Activated CD4-positive, alpha-beta T cell treated with anti-CD3 and anti-CD28 coated beads, Interleukin-2, amount 50 U/mL, for 1 hour (primary cell): ENCODE data around the gene DIS3L2.
"Not testable (repeated sequence)": the region's sequence is repeated elsewhere in the genome, so short reads cannot be mapped to it uniquely, and the experiment has no call there.

Experiments used
- DNase-seq: peaks from one replicate; pipeline ENCODE4 v3.0.0-alpha.2; 2020

DIS3L2 gene

GRCh38 chr2:232326274-232327104 is 365.0 kb downstream of the DIS3L2 start:
- not testable (repeated sequence) for DNase-seq

GRCh38 chr2:232327105-232328031 is 365.9 kb downstream of the DIS3L2 start:
- peak; percentile 84 for DNase-seq

DNA sequence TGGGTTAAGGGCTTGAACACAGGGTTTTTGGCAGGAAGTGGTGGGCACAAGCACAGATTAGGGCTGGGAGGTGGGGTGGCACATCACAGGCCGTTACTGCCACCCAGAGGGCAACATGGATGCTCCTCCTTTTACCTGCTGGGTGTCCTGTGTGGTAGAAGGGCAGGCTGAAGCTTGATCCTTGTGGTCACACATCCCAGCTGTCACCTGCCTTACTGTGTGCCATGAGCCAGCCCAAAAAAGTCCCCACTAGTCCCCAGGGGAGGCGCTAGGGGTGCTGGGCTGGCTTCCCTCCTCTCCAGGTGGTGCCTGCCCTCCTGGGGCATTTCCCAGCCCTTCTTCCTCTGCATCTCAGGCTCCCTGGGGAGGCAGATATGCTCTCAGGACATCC is 366.5 kb downstream of the DIS3L2 start:
- no peak for DNase-seq

DNA sequence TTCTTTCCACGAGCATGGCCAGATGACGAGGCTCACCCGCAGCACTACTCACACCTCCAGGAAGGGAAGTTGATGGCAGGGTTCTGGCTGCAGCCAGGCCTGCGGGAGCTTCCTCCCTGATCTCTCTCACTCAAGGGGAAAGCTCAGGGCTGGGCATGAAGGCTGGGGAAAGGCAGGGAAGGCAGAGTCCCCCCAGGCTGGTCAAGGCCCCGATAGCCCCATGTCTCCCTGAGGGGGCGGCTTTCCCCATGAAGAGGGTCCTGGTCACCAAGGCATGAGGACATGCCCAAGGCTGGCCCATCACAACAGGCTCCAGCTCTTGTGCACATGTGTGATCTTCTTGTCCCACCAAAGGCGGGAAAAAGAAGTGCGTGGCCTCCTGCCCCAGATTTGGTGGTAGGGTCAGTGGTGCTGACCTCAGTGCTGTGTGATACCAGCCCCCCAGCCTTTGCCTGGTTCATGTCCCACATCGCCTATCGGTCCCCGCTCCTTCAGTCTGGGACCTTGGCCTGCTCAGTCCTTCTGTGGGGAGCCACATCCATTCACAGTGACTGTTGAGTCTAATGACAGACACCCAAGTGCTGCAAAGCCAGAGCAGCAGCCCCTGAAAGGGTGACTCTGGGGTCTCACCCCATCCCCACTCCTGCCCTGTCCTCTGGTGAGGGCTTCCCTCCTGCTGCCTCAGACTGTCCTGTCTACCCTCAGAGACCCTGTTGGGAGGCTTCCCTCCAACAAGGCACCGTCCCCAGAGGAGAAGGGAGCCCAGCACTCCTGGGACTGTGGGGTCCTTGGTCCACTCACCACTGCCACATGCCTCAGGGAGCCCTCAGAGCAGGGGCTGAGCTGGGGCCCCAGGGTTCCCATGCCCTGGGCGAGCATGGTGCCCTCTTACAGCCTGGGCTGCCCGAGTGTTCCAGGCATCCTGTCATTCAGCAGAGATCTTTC is 367.3 kb downstream of the DIS3L2 start:
- DNase-seq = no peak

DNA sequence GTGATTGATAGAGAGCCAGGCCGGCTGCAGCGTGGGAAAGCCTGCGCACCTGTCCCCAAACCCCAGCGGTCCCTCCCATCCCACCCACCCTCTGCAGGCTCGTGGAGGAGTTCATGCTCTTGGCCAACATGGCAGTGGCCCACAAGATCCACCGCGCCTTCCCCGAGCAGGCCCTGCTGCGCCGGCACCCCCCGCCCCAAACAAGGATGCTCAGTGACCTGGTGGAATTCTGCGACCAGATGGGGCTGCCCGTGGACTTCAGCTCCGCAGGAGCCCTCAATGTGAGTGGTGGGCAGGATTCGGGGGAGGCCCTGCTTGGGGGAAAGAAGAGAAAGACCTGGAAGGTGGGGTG is 368.2 kb downstream of the DIS3L2 start:
- DNase-seq = no peak

GRCh38 chr2:232330068-232330999 is 368.8 kb downstream of the DIS3L2 start:
- DNase-seq = no peak

DNA sequence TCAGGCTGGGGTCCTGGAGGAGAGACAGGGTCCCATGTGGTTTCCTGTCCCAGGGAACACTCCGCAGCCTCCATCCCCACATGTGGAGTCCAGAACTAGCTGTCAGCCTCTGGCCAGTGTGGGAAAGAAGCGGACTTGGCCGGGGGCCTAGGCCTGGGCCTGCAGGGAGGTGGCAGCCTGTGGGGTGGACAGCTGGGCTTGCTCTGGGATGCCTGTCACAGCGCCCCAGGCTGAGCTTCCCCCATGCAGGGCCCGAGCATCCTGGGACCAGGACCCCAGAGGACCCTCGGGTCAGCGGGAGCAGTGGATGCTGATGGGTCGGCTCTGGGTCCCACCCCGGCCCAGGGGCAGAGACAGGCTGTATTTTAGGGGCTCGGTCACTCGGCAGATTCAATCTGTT is 369.5 kb downstream of the DIS3L2 start:
- DNase-seq = not testable (repeated sequence)

- DNase-seq = not testable (repeated sequence)
Observed at GRCh38 chr2:232331641-232332040, 370.1 kb downstream of the DIS3L2 start.

DNA sequence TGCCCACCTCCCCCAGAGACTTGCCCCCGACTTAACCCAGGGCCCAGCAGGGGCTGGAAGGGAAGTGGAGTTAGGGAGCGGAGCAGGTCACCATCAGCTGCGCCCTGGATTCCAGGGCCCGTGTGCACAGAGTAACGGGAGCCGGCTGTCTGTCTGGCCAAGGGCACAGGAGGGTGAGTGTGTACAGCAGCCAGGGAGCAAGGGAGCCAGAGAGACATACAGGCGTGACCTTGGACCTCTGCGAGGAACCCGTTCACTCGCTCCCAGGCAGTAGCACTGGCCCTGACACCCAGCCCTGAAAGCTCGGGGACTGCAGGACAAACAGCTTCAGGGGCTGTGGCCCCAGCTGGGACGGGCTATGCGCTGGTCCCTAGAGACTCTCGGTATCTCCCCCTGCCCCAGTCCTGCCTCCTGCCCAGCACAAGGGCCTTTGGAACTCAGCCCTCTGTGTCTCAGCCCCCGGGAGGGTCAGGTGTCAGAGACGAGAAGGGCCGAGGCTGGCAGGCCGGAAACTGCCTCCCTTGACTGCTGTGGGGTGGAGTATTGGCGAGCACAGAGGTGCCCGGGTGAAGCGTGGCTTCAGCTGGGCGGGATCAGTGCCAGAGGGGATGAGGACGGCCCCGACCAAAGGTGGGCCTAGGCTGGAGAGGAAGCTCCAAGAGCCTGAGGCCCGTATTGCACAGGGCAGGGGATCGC is 370.9 kb downstream of the DIS3L2 start:
- not testable (repeated sequence) for DNase-seq

GRCh38 chr2:232332940-232333259 is 371.4 kb downstream of the DIS3L2 start:
- DNase-seq = no peak

GRCh38 chr2:232333361-232334135 is 372.0 kb downstream of the DIS3L2 start:
- DNase-seq = no peak

GRCh38 chr2:232334136-232334884 is 372.8 kb downstream of the DIS3L2 start:
- not testable (repeated sequence) for DNase-seq

GRCh38 chr2:232334885-232335205 is 373.3 kb downstream of the DIS3L2 start:
- not testable (repeated sequence) for DNase-seq

GRCh38 chr2:232335206-232335858 is 373.8 kb downstream of the DIS3L2 start:
- DNase-seq = not testable (repeated sequence)

GRCh38 chr2:232335859-232336215 is 374.3 kb downstream of the DIS3L2 start:
- no peak for DNase-seq

DNA sequence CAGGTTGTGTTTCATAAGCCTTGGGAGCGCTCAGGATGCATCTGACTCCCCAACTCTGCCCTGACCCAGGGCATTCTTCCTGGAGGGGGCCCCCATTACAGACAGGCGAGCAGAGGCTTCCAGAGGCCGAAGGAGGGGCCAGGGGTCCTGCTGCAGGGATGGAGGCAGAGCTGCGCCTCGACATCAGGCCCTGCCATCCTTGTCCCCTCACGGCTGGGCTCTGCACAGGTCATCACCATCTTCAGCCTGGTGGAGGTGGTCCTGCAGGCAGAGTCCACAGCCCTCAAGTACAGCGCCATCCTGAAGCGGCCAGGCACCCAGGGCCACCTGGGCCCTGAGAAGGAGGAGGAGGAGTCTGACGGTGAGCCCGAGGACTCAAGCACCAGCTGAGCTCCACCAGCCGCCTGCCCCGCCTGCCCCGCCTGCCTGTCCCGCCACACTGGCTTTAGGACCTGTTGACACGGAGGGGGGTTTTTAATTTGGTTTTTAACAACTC is 374.8 kb downstream of the DIS3L2 start:
- DNase-seq = no peak

- no peak for DNase-seq
Observed at GRCh38 chr2:232336981-232337720, 375.6 kb downstream of the DIS3L2 start.

DNA sequence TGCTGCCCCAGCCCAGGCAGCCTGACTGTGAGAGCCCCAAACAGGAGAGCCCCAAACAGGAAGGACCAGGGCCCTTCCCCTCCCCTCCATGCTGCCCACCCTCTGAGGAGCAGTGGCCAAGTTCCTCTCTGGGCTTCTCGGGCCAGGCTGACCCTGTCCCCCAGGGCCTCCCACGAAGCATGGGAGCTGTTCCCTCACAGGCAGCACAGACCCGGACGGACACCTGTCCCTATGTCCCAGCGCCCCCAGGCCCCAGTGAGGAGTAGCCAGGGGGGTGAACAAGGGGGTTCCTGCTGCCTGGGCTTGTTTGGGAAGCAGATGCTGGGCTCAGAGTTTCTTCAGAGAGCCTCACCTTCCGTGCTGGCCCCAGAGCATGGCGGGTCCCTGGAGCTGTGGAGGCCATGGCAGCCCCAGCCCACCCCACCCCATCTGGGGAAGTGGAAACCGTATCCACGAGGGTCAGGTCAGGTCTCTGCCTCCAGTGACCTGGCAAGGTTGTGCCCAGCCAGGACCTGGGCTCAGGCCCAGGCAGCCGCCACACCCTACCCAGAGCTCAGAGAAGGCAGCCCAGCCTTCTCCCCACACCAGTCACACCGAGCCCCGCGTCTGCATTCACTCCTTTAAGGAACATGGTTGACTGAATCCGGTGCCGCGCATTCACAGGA is 376.7 kb downstream of the DIS3L2 start:
- not testable (repeated sequence) for DNase-seq
